Subcutaneous adipose tissue (tissue), 4 donors: ENCODE results near the gene ERC1. TPM values are rescaled to one million over a fixed set of nuclear protein-coding genes. Genes with fewer than 3 reads are reported as not detected.

Source experiments
- total RNA-seq, 4 donors: library from RNA; depleted of rRNA; stranded (reverse); fragments of >200 nt; gene quantifications; one replicate each; pipeline ENCODE4 v1.1.0, GENCODE V29; 2016
- TF ChIP-seq, protein P1 (sequence below): fragments of 450-650 bp; IDR thresholded peaks from one replicate; pipeline ENCODE4 v1.5.1; 2016; ENCODE audit warnings: low read depth, mild to moderate bottlenecking, control low read depth, antibody characterized with exemption, moderate library complexity

ERC1 gene
- total RNA-seq, 4 donors from 2014 or later = 40.3 to 71.8 (median 62.3) TPM

DNA sequence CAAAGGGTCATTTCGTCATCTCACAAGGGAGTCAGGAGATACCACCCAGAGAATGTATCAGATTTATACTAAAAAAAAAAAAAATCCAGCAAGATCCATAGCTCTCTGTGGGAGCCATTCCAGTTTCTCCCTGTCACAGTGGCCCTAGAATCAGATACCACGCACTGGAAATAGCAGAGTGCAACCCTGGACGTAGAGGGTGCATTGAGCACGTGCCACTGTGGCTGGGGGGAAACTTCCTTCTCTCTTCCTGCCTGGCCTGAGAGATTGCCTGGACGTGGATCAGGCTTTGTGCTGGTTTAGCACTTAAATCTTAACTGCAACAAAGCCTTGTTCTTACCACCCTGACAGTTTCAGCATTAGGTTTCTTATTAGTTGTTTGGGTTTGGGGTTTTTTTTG, 479.0 kb downstream of the ERC1 start:
- TF ChIP-seq, protein P1, sequence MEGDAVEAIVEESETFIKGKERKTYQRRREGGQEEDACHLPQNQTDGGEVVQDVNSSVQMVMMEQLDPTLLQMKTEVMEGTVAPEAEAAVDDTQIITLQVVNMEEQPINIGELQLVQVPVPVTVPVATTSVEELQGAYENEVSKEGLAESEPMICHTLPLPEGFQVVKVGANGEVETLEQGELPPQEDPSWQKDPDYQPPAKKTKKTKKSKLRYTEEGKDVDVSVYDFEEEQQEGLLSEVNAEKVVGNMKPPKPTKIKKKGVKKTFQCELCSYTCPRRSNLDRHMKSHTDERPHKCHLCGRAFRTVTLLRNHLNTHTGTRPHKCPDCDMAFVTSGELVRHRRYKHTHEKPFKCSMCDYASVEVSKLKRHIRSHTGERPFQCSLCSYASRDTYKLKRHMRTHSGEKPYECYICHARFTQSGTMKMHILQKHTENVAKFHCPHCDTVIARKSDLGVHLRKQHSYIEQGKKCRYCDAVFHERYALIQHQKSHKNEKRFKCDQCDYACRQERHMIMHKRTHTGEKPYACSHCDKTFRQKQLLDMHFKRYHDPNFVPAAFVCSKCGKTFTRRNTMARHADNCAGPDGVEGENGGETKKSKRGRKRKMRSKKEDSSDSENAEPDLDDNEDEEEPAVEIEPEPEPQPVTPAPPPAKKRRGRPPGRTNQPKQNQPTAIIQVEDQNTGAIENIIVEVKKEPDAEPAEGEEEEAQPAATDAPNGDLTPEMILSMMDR = no peak

DNA sequence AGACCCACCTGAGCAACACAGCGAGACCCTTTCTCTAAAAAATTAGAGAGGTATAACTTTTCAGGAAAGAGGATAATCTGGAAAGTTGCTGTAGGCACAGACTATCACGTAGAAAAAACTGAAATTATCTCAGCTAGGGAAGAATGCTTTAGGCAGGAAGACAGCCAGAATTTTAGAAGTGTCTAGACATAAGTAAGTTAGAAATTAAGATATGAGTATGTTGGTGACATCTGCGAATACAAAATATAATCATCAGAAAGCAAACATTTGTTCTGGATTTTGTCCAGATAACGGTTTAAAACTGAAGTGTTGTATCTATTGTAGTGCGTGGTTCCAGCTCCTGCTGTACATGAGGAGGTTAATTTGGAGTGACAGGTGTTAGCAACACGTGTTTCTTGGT, 480.2 kb downstream of the ERC1 start:
- TF ChIP-seq, protein P1 = no peak

DNA sequence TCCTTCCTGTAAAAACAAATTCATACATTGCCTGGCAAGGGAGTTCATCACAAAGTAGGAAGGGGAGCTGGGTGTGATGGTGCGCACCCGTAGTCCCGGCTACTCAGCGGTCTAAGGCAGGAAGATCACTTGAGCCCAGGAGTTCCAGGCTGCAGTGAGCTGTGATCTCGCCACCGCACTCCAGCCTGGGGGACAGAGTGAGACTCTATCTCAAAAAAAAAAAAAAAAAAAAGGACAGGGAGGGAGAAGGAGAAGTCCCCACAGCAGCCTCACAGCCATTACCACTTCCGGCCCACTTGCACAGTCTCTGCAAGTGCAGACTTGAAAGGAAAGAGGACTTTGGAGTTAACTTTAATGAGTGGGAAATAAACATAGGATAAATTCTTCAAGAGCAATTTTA, 482.4 kb downstream of the ERC1 start:
- TF ChIP-seq, protein P1 = no peak

DNA sequence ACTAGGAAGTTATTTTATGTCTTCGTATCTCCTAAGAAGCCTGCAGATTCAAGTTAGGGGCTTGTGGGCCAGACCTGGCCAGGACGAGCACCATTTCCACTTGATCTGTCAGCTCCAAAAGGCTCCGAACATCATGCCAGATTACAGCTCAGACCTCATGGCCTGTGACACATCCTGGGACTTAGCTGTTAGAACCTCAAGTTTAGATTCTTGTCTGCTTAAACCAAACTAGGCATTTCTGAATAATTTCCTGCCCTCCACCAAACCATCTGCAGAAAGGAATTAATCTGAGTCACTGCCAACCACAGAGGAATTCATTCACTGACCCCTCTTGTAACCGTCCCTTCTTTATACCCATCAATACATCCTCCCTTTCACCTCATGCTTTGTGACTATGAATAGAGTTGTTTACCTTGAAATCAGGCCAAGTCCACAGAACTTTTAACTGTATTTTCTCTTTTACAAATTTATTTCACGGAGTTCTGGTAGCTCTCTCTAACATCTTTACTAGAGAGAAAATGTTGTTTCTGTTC, 483.1 kb downstream of the ERC1 start:
- TF ChIP-seq, protein P1 = no peak

DNA sequence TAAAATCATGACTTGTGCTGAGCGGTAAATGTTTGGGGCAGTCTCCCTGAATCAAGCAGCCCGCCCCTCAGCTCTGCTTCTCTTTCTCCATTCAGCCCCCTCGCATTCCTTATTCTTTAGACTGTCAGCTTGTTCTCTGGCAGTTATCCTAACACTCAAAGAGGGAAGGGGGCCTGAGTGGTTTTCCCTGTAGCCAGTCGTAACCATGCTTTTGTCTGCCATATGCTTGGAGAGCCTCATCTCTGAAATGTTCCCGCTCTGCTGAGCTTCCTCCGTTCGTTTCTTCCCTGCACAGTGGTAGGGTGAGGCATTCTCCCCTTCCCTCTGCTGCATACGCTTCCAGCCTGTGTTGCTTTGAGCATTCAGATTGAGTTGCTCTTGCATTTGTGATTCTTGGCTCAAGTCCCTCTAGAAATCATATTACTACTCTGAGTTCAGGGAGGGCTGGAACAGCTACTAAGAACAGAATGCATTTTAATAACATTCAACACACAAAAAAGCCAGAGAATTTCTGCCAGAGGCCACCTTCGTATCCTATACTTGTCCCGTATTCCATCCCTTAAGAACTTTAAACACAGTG, 483.6 kb downstream of the ERC1 start:
- TF ChIP-seq, protein P1 = no peak

DNA sequence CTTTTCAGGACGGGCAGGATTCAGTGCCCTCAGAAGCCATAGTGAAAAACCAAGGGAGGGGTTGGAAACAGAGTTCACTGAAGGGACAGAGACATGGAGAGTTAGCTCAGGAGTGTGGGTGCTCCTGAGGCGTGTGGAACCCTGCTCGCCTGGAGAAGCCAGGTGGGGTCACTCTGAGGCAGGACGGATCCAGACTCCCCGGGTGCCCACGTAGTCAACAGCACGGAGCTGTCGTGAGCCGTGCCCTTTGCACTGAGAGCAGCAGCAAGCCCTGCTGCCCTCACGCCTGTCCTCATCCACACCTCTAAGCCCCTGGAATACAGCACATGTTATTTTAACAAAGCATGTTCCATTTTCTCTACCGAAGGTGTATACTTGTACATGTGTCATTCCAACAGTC, 488.6 kb downstream of the ERC1 start:
- TF ChIP-seq, protein P1 = no peak

DNA sequence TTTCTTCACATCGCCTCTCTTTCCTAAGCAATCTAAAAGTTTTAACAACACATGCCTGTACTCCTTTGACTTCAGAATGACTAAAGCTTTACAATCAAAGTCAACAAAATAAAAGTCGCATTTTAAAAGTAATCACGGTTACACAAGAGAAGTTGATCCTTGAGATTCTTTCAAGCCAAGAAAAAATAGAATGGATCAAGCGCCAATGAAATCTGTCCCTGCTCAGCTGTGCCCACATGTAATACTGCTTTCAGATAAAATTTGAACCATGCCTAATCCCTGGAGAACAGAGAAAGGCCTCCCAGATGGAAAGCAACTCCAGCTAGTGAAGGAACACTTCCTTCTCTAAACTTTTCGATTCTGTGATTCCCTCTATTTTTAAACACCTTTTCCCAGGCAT, 490.3 kb downstream of the ERC1 start:
- TF ChIP-seq, protein P1 = no peak
